Liver (tissue), 9 donors: ENCODE results near the gene MIER1. TPM values are rescaled to one million over a fixed set of nuclear protein-coding genes. Genes with fewer than 3 reads are reported as not detected.

Experiments used
- DNase-seq: peaks from one replicate; pipeline ENCODE4 v3.0.0-alpha.2; 2017; ENCODE audit warnings: low spot score
- H3K27ac ChIP-seq, 2 donors: one replicate each; pipeline ENCODE4 v1.7.0; 2013; ENCODE audit warnings: inconsistent platforms in 2 of 2, low read length in 2 of 2, control low read depth in 1 of 2, low read depth in 1 of 2, mild to moderate bottlenecking in 1 of 2
- H3K27me3 ChIP-seq, 4 donors: one replicate each; pipeline versions ENCODE4 v1.6.1 to v1.7.0; 2013; ENCODE audit warnings: low read length in 3 of 4, inconsistent platforms in 1 of 4, mild to moderate bottlenecking in 1 of 4, moderate library complexity in 1 of 4; ENCODE audit not compliant: control insufficient read depth in 4 of 4, insufficient read depth in 4 of 4
- H3K36me3 ChIP-seq, 4 donors: one replicate each; pipeline versions ENCODE4 v1.6.1 to v1.7.0; 2013; ENCODE audit warnings: low read length in 3 of 4, mild to moderate bottlenecking in 3 of 4, low read depth in 1 of 4, moderate library complexity in 1 of 4; ENCODE audit not compliant: control insufficient read depth in 4 of 4, insufficient read depth in 3 of 4
- H3K4me1 ChIP-seq, 4 donors: one replicate each; pipeline versions ENCODE4 v1.6.1 to v1.7.0; 2013; ENCODE audit warnings: low read length in 3 of 4, mild to moderate bottlenecking in 3 of 4, moderate library complexity in 1 of 4; ENCODE audit not compliant: control insufficient read depth in 4 of 4, insufficient read depth in 4 of 4
- H3K4me3 ChIP-seq, 3 donors: one replicate each; pipeline versions ENCODE4 v1.6.1 to v1.7.0; 2013; ENCODE audit warnings: low read length in 3 of 3, control low read depth in 1 of 3, low read depth in 1 of 3, mild to moderate bottlenecking in 1 of 3
- H3K9ac ChIP-seq, 2 donors: one replicate each; pipeline ENCODE4 v1.7.0; 2013; ENCODE audit warnings: low read length in 2 of 2, mild to moderate bottlenecking in 2 of 2, moderate library complexity in 2 of 2, control low read depth in 1 of 2, low read depth in 1 of 2
- H3K9me3 ChIP-seq, 4 donors: one replicate each; pipeline versions ENCODE4 v1.6.1 to v1.7.0; 2013; ENCODE audit warnings: low read length in 3 of 4; ENCODE audit not compliant: control insufficient read depth in 4 of 4
- ATF3 ChIP-seq: IDR thresholded peaks from 2 replicates; pipeline ENCODE4 v1.6.1; 2016; ENCODE audit warnings: antibody characterized with exemption
- EGR1 ChIP-seq, 2 donors: IDR thresholded peaks; 2 replicates each; pipeline ENCODE4 v1.6.1; 2016 to 2018; ENCODE audit warnings: antibody characterized with exemption in 2 of 2, low read depth in 2 of 2
- FOXA1 ChIP-seq: IDR thresholded peaks from 2 replicates; pipeline ENCODE4 v1.6.1; 2016; ENCODE audit warnings: antibody characterized with exemption
- FOXA2 ChIP-seq: IDR thresholded peaks from 2 replicates; pipeline ENCODE4 v1.6.1; 2016; ENCODE audit warnings: antibody characterized with exemption
- GABPA ChIP-seq, 2 donors: IDR thresholded peaks in 1 of 2; conservative IDR thresholded peaks in 1 of 2; 2 replicates each; pipeline ENCODE4 v1.6.1; 2016; ENCODE audit warnings: antibody characterized with exemption in 2 of 2, mild to moderate bottlenecking in 1 of 2, moderate library complexity in 1 of 2
- JUND ChIP-seq, 2 donors: IDR thresholded peaks; 2 replicates each; pipeline ENCODE4 v1.6.1; 2016; ENCODE audit warnings: antibody characterized with exemption in 2 of 2
- MAX ChIP-seq: IDR thresholded peaks from 2 replicates; pipeline ENCODE4 v1.6.1; 2016; ENCODE audit warnings: antibody characterized with exemption
- NR2F2 ChIP-seq: IDR thresholded peaks from 2 replicates; pipeline ENCODE4 v1.6.1; 2016; ENCODE audit warnings: antibody characterized with exemption
- RAD21 ChIP-seq, 2 donors: IDR thresholded peaks; 2 replicates each; pipeline ENCODE4 v1.6.1; 2016; ENCODE audit warnings: antibody characterized with exemption in 2 of 2, mild to moderate bottlenecking in 2 of 2
- REST ChIP-seq: IDR thresholded peaks from 2 replicates; pipeline ENCODE4 v1.6.1; 2016; ENCODE audit warnings: antibody characterized with exemption, mild to moderate bottlenecking
- RXRA ChIP-seq, 2 donors: IDR thresholded peaks; 2 replicates each; pipeline ENCODE4 v1.6.1; 2017 to 2018; ENCODE audit warnings: antibody characterized with exemption in 2 of 2, mild to moderate bottlenecking in 1 of 2
- SP1 ChIP-seq: IDR thresholded peaks from 2 replicates; pipeline ENCODE4 v1.6.1; 2018; ENCODE audit warnings: antibody characterized with exemption, mild to moderate bottlenecking
- TAF1 ChIP-seq: conservative IDR thresholded peaks from 2 replicates; pipeline ENCODE4 v1.6.1; 2016; ENCODE audit warnings: antibody characterized with exemption, mild to moderate bottlenecking
- YY1 ChIP-seq: IDR thresholded peaks from 2 replicates; pipeline ENCODE4 v1.6.1; 2016; ENCODE audit warnings: antibody characterized with exemption, mild to moderate bottlenecking
- ZBTB33 ChIP-seq: IDR thresholded peaks from 2 replicates; pipeline ENCODE4 v1.6.1; 2016; ENCODE audit warnings: antibody characterized with exemption
- WGBS: extraction: QIAGEN DNeasy Blood & Tissue Kit; methylation state at CpG from one replicate; pipeline ENCODE4 v1.1.7; 2013; 5-methylcytosine and 5-hydroxymethylcytosine counted together
- polyA plus RNA-seq, 2 donors: library from polyadenylated mRNA; stranded (reverse) in 1 of 2; unstranded in 1 of 2; fragments of 200-250 nt in 1 of 2; fragments of >200 nt in 1 of 2; fragmentation: Nextera tagmentation in 1 of 2; extraction: Ambion mirVana in 1 of 2; gene quantifications; one replicate each; pipeline versions ENCODE4 v1.2.1 to v1.2.3, GENCODE V29; 2013 to 2015
- total RNA-seq, 2 donors: library from RNA; depleted of rRNA; stranded (reverse); fragments of >200 nt; gene quantifications; one replicate each; pipeline ENCODE4 v1.2.3, GENCODE V29; 2014
- donor health status: healthy.
- donor health status: healthy.
- donor health status: healthy.
- donor health status: healthy.
- donor health status: healthy.

MIER1 gene
- total and polyA plus RNA-seq, 4 donors = 7.3 to 23.2 (median 16.6) TPM

GRCh38 chr1:66917476-66917875 is 7.3 kb upstream of the MIER1 start:
- 94% methylated on average over 1 of the region's 1 CpG for WGBS
- Histone ChIP-seq H3K9me3 (no peaks in the 10 kb centered on the region), H3K27ac (no peak overlapping the region), H3K27me3 (no peaks in the 10 kb centered on the region), H3K4me1 (no peaks in the 10 kb centered on the region), H3K4me3 (no peak overlapping the region), H3K9ac (no peak overlapping the region), H3K36me3 (no peaks in the 10 kb centered on the region)
- no peak for DNase-seq
- TF ChIP-seq GABPA (IDR thresholded peaks at IDR 0.05 in 1 of 2, conservative IDR thresholded peaks at IDR 0.05 in 1 of 2) (no peak), SP1 (no peak), ATF3 (no peak), TAF1 (no peak), FOXA2 (no peak), EGR1 (IDR thresholded peaks at IDR 0.05; ENCODE audit: low read depth in 2 of 2) (no peak), ZBTB33 (no peak), FOXA1 (no peak), RXRA (IDR thresholded peaks at IDR 0.05) (no peak), JUND (IDR thresholded peaks at IDR 0.05) (no peak), RAD21 (IDR thresholded peaks at IDR 0.05) (no peak)

GRCh38 chr1:66919063-66919462 is 5.7 kb upstream of the MIER1 start:
- Histone ChIP-seq H3K4me1 (peaks cover 3 to 12% (median 5%) of the 10 kb centered on the region in 4 donors), H3K9me3 (no peaks in the 10 kb centered on the region), H3K9ac (no peak overlapping the region), H3K27ac (no peak overlapping the region), H3K4me3 (no peak overlapping the region), H3K36me3 (no peaks in the 10 kb centered on the region), H3K27me3 (no peaks in the 10 kb centered on the region)
- WGBS = 81% methylated on average over 1 of the region's 1 CpG
- TF ChIP-seq ATF3 = no peak
- no peak for TF ChIP-seq FOXA1
- no peak for TF ChIP-seq JUND (IDR thresholded peaks at IDR 0.05)
- TF ChIP-seq MAX = no peak
- no peak for TF ChIP-seq TAF1
- TF ChIP-seq REST = no peak
- no peak for TF ChIP-seq YY1
- TF ChIP-seq RXRA (IDR thresholded peaks at IDR 0.05) = no peak
- no peak for TF ChIP-seq EGR1 (IDR thresholded peaks at IDR 0.05; ENCODE audit: low read depth in 2 of 2)
- TF ChIP-seq NR2F2 = no peak
- TF ChIP-seq SP1 = no peak
- TF ChIP-seq FOXA2 = no peak
- no peak for DNase-seq
